Psoas muscle (tissue), 8 donors: ENCODE results near the gene PCDHGA8. TPM values are rescaled to one million over a fixed set of nuclear protein-coding genes. Genes with fewer than 3 reads are reported as not detected.

Experiments used
- ATAC-seq, 4 donors: fragments of 200-7000 bp; cut with Tn5 transposase; one replicate each; pipeline ENCODE4 v1.9.1; 2020; ENCODE audit warnings: moderate library complexity in 3 of 4, mild to moderate bottlenecking in 2 of 4
- DNase-seq, 2 donors: peaks; one replicate each; pipeline ENCODE4 v3.0.0-alpha.2; 2020
- H3K27ac ChIP-seq: fragments of 200-600 bp; one replicate; pipeline ENCODE4 v1.8.0; 2022
- H3K27me3 ChIP-seq, 3 donors: fragments of 200-600 bp in 1 of 3; one replicate each; pipeline versions ENCODE4 v1.6.1 to v1.8.0; 2013 to 2022; ENCODE audit warnings: low read length in 2 of 3, mild to moderate bottlenecking in 2 of 3, moderate library complexity in 1 of 3; ENCODE audit not compliant: insufficient read depth in 3 of 3
- H3K36me3 ChIP-seq, 2 donors: fragments of 200-600 bp in 1 of 2; one replicate each; pipeline versions ENCODE4 v1.6.1 to v1.8.0; 2013 to 2022; ENCODE audit warnings: low read depth in 1 of 2, mild to moderate bottlenecking in 1 of 2, moderate library complexity in 1 of 2; ENCODE audit not compliant: insufficient read depth in 1 of 2
- H3K4me1 ChIP-seq: fragments of 200-600 bp; one replicate; pipeline ENCODE4 v1.8.0; 2022
- H3K4me3 ChIP-seq: fragments of 200-600 bp; one replicate; pipeline ENCODE4 v1.8.0; 2022; ENCODE audit warnings: mild to moderate bottlenecking
- H3K9me3 ChIP-seq: fragments of 200-600 bp; one replicate; pipeline ENCODE4 v1.8.0; 2022
- CTCF ChIP-seq: fragments of 200-600 bp; IDR thresholded peaks from one replicate; pipeline ENCODE4 v1.8.0; 2022; ENCODE audit warnings: antibody characterized with exemption
- WGBS, 3 donors: extraction: QIAGEN DNeasy Blood & Tissue Kit; methylation state at CpG; one replicate each; pipeline versions ENCODE4 v1.1.6 to v1.1.7; 2013; 5-methylcytosine and 5-hydroxymethylcytosine counted together
- intact Hi-C, 2 donors: fragments of 100-400 bp; cut with DNase I; formaldehyde crosslinking; loops; one replicate each; pipeline versions ENCODE4 v1.11.0 to v1.14.2; 2022
- polyA plus RNA-seq, 3 donors: library from polyadenylated mRNA; stranded (reverse); fragments of 200-250 nt; gene quantifications; one replicate each; pipeline ENCODE4 v1.2.3, GENCODE V29; 2013
- total RNA-seq, 4 donors: library from RNA; stranded (reverse); fragmentation: NEBNext Ultra II Directional in 2 of 4; extraction: Animal tissue kit (Norgen Biotek cat#: 25700) in 2 of 4; gene quantifications; one replicate each; pipeline versions ENCODE4 v1.2.1 to v1.2.4, GENCODE V29; 2021 to 2023
- donor health status: healthy with polysubstance abuse.
- donor health status: DM: no; HTN: no; CAD: no; lungs with moderate emphysema.
- donor health status: Bipolar disorder and iron deficiency.
- donor health status: healthy.
- donor health status: DM: yes; HTN: yes; CAD: no.
- donor health status: DM: no; HTN: no; CAD: no.
- donor health status: DM: no; HTN: no; CAD: no.
- donor health status: DM: yes; HTN: yes; CAD: no.

PCDHGA8 gene
- total and polyA plus RNA-seq, 7 donors = 0.04 to 1.6 (median 0.82) TPM

DNA sequence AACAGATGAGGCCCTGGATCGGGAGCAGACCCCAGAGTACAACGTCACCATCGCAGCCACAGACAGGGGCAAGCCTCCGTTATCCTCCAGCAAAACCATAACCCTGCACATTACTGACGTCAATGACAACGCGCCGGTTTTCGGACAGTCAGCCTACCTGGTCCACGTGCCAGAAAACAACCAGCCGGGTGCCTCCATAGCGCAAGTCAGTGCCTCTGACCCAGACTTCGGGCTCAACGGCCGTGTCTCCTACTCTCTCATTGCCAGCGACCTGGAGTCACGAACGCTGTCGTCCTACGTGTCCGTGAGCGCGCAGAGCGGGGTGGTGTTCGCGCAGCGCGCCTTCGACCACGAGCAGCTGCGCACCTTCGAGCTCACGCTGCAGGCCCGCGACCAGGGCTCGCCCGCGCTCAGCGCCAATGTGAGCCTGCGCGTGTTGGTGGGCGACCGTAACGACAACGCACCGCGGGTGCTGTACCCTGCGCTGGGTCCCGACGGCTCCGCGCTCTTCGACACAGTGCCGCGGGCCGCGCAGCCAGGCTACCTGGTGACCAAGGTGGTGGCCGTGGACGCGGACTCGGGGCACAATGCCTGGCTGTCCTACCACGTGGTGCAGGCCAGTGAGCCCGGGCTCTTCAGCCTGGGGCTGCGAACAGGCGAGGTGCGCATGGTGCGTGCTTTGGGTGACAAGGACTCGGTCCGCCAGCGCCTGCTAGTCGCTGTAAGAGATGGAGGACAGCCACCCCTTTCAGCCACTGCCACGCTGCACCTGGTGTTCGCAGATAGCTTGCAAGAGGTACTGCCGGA is 26.8 kb downstream of the PCDHGA8 start:
- no peak overlapping the region for H3K27ac ChIP-seq
- 43 to 49% (median 44%) methylated on average over 74 of the region's 74 CpGs for whole genome bisulfite sequencing, 3 donors
- no peak for ATAC-seq
- DNase-seq = no peak
- no peaks in the 10 kb centered on the region for H3K4me1 ChIP-seq
- peaks cover 9% of the 10 kb centered on the region for H3K9me3 ChIP-seq
- H3K4me3 ChIP-seq = peak overlapping the region; percentile 66
- no peaks in the 10 kb centered on the region for H3K36me3 ChIP-seq
- no peak for TF ChIP-seq CTCF
- H3K27me3 ChIP-seq = peaks cover 0 to 37% (median 6%) of the 10 kb centered on the region in 3 donors
- intact Hi-C loops = loop anchor here (5.0 kb wide), 2 partner anchors 138 to 143 kb away; no protein-coding TSS in a partner anchor

DNA sequence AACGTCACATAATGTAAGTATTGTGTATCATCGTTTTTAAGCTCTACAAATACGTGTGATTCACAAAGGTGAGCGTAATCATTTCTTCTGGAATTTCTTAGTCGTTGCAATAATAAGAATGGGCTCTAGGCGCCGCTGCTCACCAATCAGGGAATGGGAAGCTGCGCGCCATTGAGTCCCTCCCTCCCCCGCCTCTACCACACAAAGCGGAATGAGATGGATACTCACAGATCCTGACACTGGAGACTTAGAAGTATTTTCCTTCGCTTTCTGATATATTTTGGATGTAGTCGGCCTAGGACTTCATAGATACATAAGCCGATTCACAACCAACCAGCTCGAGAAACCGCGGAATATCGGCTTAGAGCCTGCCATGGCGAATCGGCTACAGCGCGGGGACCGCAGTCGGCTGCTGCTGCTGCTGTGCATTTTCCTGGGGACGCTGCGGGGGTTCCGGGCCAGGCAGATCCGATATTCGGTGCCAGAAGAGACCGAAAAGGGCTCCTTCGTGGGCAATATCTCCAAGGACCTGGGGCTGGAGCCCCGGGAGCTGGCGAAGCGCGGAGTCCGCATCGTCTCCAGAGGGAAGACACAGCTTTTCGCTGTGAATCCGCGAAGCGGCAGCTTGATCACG is 28.5 kb downstream of the PCDHGA8 start, which contains the start of gene PCDHGA11:
Gene PCDHGA11 (plus strand): TSS at position 197 of the 634 bp plus-strand sequence. CDS start 177 bp downstream, at position 374.
- intact Hi-C loops = loop anchor here in 1 of 2 donors (5.0 kb wide), 1 partner anchor 101 kb away; no protein-coding TSS in a partner anchor
- peak within 1 kb of the TSS; percentile 7 for H3K27ac ChIP-seq
- peak within 1 kb of the TSS; percentile 66 for H3K4me3 ChIP-seq
- peaks cover 0 to 29% (median 6%) of the 10 kb centered on the region in 3 donors for H3K27me3 ChIP-seq
- DNase-seq (peak in 1 of 2 donors; percentile 29), ATAC-seq (peak; percentile 49 to 73 (median 66))
- peaks cover 9% of the 10 kb centered on the region for H3K9me3 ChIP-seq
- WGBS, 3 donors = 20 to 22% (median 22%) methylated on average over 42 of the region's 42 CpGs
- TF ChIP-seq CTCF = peak; percentile 68
- no peaks in the 10 kb centered on the region for H3K36me3 ChIP-seq
- no peaks in the 10 kb centered on the region for H3K4me1 ChIP-seq

GRCh38 chr5:141421489-141421855 is 29.0 kb downstream of the PCDHGA8 start:
- Histone ChIP-seq H3K9me3 (peaks cover 9% of the 10 kb centered on the region), H3K4me1 (no peaks in the 10 kb centered on the region), H3K27ac (peak overlapping the region; percentile 7), H3K27me3 (peaks cover 0 to 28% (median 6%) of the 10 kb centered on the region in 3 donors), H3K4me3 (peak overlapping the region; percentile 66), H3K36me3 (no peaks in the 10 kb centered on the region)
- intact Hi-C loops = loop anchor here in 1 of 2 donors (5.0 kb wide), 1 partner anchor 101 kb away; no protein-coding TSS in a partner anchor
- ATAC-seq (no peak), DNase-seq (no peak)
- 21 to 24% (median 23%) methylated on average over 13 of the region's 13 CpGs for WGBS, 3 donors
- no peak for TF ChIP-seq CTCF

- Histone ChIP-seq H3K27ac (no peak overlapping the region), H3K4me1 (no peaks in the 10 kb centered on the region), H3K9me3 (peaks cover 15% of the 10 kb centered on the region), H3K4me3 (peak overlapping the region; percentile 20), H3K36me3 (no peaks in the 10 kb centered on the region), H3K27me3 (peaks cover 0 to 28% (median 12%) of the 10 kb centered on the region in 3 donors)
- WGBS, 3 donors = 37 to 46% (median 42%) methylated on average over 35 to 42 of the region's 42 CpGs
- ATAC-seq = no peak
- TF ChIP-seq CTCF = no peak
- intact Hi-C loops = loop anchor here in 1 of 2 donors (5.0 kb wide), 1 partner anchor 99 kb away; no protein-coding TSS in a partner anchor
- no peak for DNase-seq
Observed at GRCh38 chr5:141422742-141423291, 30.4 kb downstream of the PCDHGA8 start.
